OCI-LY7 (cell line): ENCODE data around the gene COL6A2.

Source experiments
- CTCF ChIP-seq: fragments of 200-600 bp; sonication (generic); conservative IDR thresholded peaks from 2 replicates; pipeline ENCODE4 v1.5.1; 2014; ENCODE audit warnings: mild to moderate bottlenecking, antibody characterized with exemption, low read length, moderate library complexity, mixed read lengths
- EZH2phosphoT487 ChIP-seq: fragments of 200-600 bp; sonication (generic); IDR thresholded peaks from 2 replicates; pipeline ENCODE4 v1.6.1; 2018; ENCODE audit warnings: low read depth, borderline replicate concordance, mild to moderate bottlenecking, mixed run types, antibody characterized with exemption, low read length, moderate library complexity, mixed read lengths

GRCh38 chr21:46049890-46050667, 47.8 kb upstream of the COL6A2 start:
- no peak for TF ChIP-seq CTCF
- no peak for TF ChIP-seq EZH2phosphoT487
